ENCODE data around the gene SPATA13. TPM values are rescaled to one million over a fixed set of nuclear protein-coding genes. Genes with fewer than 3 reads are reported as not detected.

The SPATA13 gene
- total and polyA plus RNA-seq, 2 donors (not counting 1 experiment from before 2014, with no cell fraction given): 11.6 to 24.6 TPM

- Histone ChIP-seq H3K27ac (ENCODE audit: insufficient read depth, low read length) (no peak overlapping the region), H3K9ac (ENCODE audit: insufficient read depth, low read length) (no peak overlapping the region), H3K9me3 (ENCODE audit: control insufficient read depth, insufficient read depth, low read depth, low read length) (no peaks in the 10 kb centered on the region), H3K4me3 (replicated peaks in 1 of 4; ENCODE audit: control extremely low read depth in 1 of 4, insufficient read depth in 1 of 4, low read depth in 3 of 4, low read length in 4 of 4) (no peak overlapping the region), H3K79me2 (ENCODE audit: control insufficient read depth, insufficient read depth, low read length) (no peaks in the 10 kb centered on the region), H3K27me3 (ENCODE audit: control insufficient read depth, insufficient read depth, low read length) (no peaks in the 10 kb centered on the region), H3K36me3 (ENCODE audit: control insufficient read depth, insufficient read depth, low read length) (peaks cover 4% of the 10 kb centered on the region), H3K4me1 (ENCODE audit: control insufficient read depth, extremely low read depth, insufficient read depth, low read length) (no peaks in the 10 kb centered on the region), H2AFZ (ENCODE audit: low read length) (no peak overlapping the region), H4K20me1 (ENCODE audit: control insufficient read depth, extremely low read depth, insufficient read depth, low read length) (no peaks in the 10 kb centered on the region), H3K4me2 (ENCODE audit: extremely low read depth, insufficient read depth, low read length) (no peak overlapping the region)
- TF ChIP-seq, protein P1, sequence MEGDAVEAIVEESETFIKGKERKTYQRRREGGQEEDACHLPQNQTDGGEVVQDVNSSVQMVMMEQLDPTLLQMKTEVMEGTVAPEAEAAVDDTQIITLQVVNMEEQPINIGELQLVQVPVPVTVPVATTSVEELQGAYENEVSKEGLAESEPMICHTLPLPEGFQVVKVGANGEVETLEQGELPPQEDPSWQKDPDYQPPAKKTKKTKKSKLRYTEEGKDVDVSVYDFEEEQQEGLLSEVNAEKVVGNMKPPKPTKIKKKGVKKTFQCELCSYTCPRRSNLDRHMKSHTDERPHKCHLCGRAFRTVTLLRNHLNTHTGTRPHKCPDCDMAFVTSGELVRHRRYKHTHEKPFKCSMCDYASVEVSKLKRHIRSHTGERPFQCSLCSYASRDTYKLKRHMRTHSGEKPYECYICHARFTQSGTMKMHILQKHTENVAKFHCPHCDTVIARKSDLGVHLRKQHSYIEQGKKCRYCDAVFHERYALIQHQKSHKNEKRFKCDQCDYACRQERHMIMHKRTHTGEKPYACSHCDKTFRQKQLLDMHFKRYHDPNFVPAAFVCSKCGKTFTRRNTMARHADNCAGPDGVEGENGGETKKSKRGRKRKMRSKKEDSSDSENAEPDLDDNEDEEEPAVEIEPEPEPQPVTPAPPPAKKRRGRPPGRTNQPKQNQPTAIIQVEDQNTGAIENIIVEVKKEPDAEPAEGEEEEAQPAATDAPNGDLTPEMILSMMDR (conservative IDR thresholded peaks at IDR 0.05 in 1 of 2, IDR thresholded peaks at IDR 0.05 in 1 of 2; ENCODE audit: low read depth in 1 of 2, low read length in 2 of 2): no peak
- no peak for TF ChIP-seq EZH2 (IDR thresholded peaks at IDR 0.05; ENCODE audit: low read length, missing control alignments)
- DNase-seq (ENCODE audit: low read depth in 2 of 2): no peak
These were observed 121.7 kb downstream of the SPATA13 start for GRCh38 chr13:24282256-24282655.

- no peaks in the 10 kb centered on the region for H3K79me2 ChIP-seq (ENCODE audit: control insufficient read depth, insufficient read depth, low read length)
These were observed 124.5 kb downstream of the SPATA13 start for GRCh38 chr13:24284889-24285565.

DNA sequence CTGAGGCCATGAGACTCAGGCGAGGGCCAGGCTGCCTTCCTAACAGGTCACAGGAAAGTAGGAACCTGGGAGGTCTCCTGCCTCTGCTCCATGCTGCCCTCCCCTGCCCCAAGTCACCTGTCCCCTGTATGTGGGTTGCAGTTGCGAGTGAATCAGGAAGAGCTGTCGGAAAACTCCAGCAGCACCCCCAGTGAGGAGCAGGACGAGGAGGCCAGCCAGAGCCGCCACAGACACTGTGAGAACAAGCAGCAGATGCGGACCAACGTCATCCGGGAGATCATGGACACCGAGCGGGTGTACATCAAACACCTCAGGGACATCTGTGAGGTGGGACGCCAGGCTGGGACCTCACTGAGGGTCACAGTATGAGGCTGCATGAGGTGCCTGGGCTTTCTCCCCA lies 126.1 kb downstream of the SPATA13 start:
- TF ChIP-seq EZH2 (IDR thresholded peaks at IDR 0.05; ENCODE audit: low read length, missing control alignments): no peak
- TF ChIP-seq, protein P1 (conservative IDR thresholded peaks at IDR 0.05 in 1 of 2, IDR thresholded peaks at IDR 0.05 in 1 of 2; ENCODE audit: low read depth in 1 of 2, low read length in 2 of 2): no peak
- Histone ChIP-seq H3K9ac (ENCODE audit: insufficient read depth, low read length) (no peak overlapping the region), H3K4me1 (ENCODE audit: control insufficient read depth, extremely low read depth, insufficient read depth, low read length) (no peaks in the 10 kb centered on the region), H3K79me2 (ENCODE audit: control insufficient read depth, insufficient read depth, low read length) (no peaks in the 10 kb centered on the region), H3K27me3 (ENCODE audit: control insufficient read depth, insufficient read depth, low read length) (no peaks in the 10 kb centered on the region), H3K4me3 (replicated peaks in 1 of 4; ENCODE audit: control extremely low read depth in 1 of 4, insufficient read depth in 1 of 4, low read depth in 3 of 4, low read length in 4 of 4) (no peak overlapping the region), H3K36me3 (ENCODE audit: control insufficient read depth, insufficient read depth, low read length) (peaks cover 6% of the 10 kb centered on the region), H2AFZ (ENCODE audit: low read length) (no peak overlapping the region), H4K20me1 (ENCODE audit: control insufficient read depth, extremely low read depth, insufficient read depth, low read length) (no peaks in the 10 kb centered on the region), H3K27ac (ENCODE audit: insufficient read depth, low read length) (no peak overlapping the region), H3K9me3 (ENCODE audit: control insufficient read depth, insufficient read depth, low read depth, low read length) (no peaks in the 10 kb centered on the region), H3K4me2 (ENCODE audit: extremely low read depth, insufficient read depth, low read length) (no peak overlapping the region)
- no peak for DNase-seq (ENCODE audit: low read depth in 2 of 2)

More at GRCh38 chr13:24284889-24285565, 124.5 kb downstream of the SPATA13 start:
- H3K4me1 ChIP-seq (ENCODE audit: control insufficient read depth, extremely low read depth, insufficient read depth, low read length): no peaks in the 10 kb centered on the region
- H3K36me3 ChIP-seq (ENCODE audit: control insufficient read depth, insufficient read depth, low read length): peaks cover 6% of the 10 kb centered on the region
- H3K27me3 ChIP-seq (ENCODE audit: control insufficient read depth, insufficient read depth, low read length): no peaks in the 10 kb centered on the region
- H3K4me3 ChIP-seq (replicated peaks in 1 of 4; ENCODE audit: control extremely low read depth in 1 of 4, insufficient read depth in 1 of 4, low read depth in 3 of 4, low read length in 4 of 4): no peak overlapping the region
- H3K27ac ChIP-seq (ENCODE audit: insufficient read depth, low read length): no peak overlapping the region
- no peak overlapping the region for H2AFZ ChIP-seq (ENCODE audit: low read length)
- no peaks in the 10 kb centered on the region for H4K20me1 ChIP-seq (ENCODE audit: control insufficient read depth, extremely low read depth, insufficient read depth, low read length)
- H3K9ac ChIP-seq (ENCODE audit: insufficient read depth, low read length): no peak overlapping the region
- TF ChIP-seq EZH2 (IDR thresholded peaks at IDR 0.05; ENCODE audit: low read length, missing control alignments): no peak
- TF ChIP-seq, protein P1 (conservative IDR thresholded peaks at IDR 0.05 in 1 of 2, IDR thresholded peaks at IDR 0.05 in 1 of 2; ENCODE audit: low read depth in 1 of 2, low read length in 2 of 2): no peak
- no peaks in the 10 kb centered on the region for H3K9me3 ChIP-seq (ENCODE audit: control insufficient read depth, insufficient read depth, low read depth, low read length)
- peak in 1 of 2 donors; percentile 4 for DNase-seq (ENCODE audit: low read depth in 2 of 2)
- no peak overlapping the region for H3K4me2 ChIP-seq (ENCODE audit: extremely low read depth, insufficient read depth, low read length)

Measured in fibroblast of lung (primary cell).